Kidney (tissue), 14 donors: ENCODE data around the gene PRUNE2. TPM values are rescaled to one million over a fixed set of nuclear protein-coding genes. Genes with fewer than 3 reads are reported as not detected.

Source experiments
- DNase-seq, 5 donors: peaks; one replicate each; pipeline ENCODE4 v3.0.0-alpha.2; 2013 to 2020
- FAIRE-seq: peaks from 2 replicates; lab custom pipeline; 2012; peaks lifted over from hg19 to GRCh38; lab: Jason Lieb, UNC
- H3K27ac ChIP-seq, 2 donors: one replicate each; pipeline ENCODE4 v1.7.0; 2013; ENCODE audit warnings: low read depth in 2 of 2, low read length in 2 of 2, inconsistent platforms in 1 of 2
- H3K27me3 ChIP-seq: one replicate; pipeline ENCODE4 v1.7.1; 2013; ENCODE audit warnings: low read length, inconsistent platforms; ENCODE audit not compliant: control insufficient read depth, insufficient read depth
- H3K36me3 ChIP-seq, 3 donors: one replicate each; pipeline versions ENCODE4 v1.7.0 to v1.7.1; 2013; ENCODE audit warnings: low read length in 3 of 3, control low read depth in 1 of 3, inconsistent platforms in 1 of 3; ENCODE audit not compliant: insufficient read depth in 3 of 3, control insufficient read depth in 2 of 3
- H3K4me1 ChIP-seq, 3 donors: one replicate each; pipeline versions ENCODE4 v1.7.0 to v1.7.1; 2013; ENCODE audit warnings: low read length in 3 of 3, inconsistent platforms in 1 of 3, low read depth in 1 of 3; ENCODE audit not compliant: control insufficient read depth in 2 of 3, insufficient read depth in 2 of 3
- H3K4me3 ChIP-seq, 3 donors: one replicate each; pipeline versions ENCODE4 v1.7.0 to v1.8.1; 2013; ENCODE audit warnings: low read length in 3 of 3, control low read depth in 1 of 3, inconsistent platforms in 1 of 3
- H3K9ac ChIP-seq, 3 donors: one replicate each; pipeline versions ENCODE4 v1.7.0 to v1.7.1; 2013; ENCODE audit warnings: low read length in 3 of 3, control low read depth in 1 of 3, inconsistent platforms in 1 of 3
- H3K9me3 ChIP-seq, 3 donors: one replicate each; pipeline versions ENCODE4 v1.7.0 to v1.7.1; 2013; ENCODE audit warnings: low read length in 3 of 3, control low read depth in 1 of 3, inconsistent platforms in 1 of 3; ENCODE audit not compliant: control insufficient read depth in 2 of 3, insufficient read depth in 1 of 3
- CTCF ChIP-seq: IDR thresholded peaks from 3 replicates; pipeline ENCODE4 v1.5.1; 2012; ENCODE audit warnings: mild to moderate bottlenecking, moderate library complexity, borderline replicate concordance; ENCODE audit not compliant: insufficient read depth; ENCODE audit errors: extremely low read depth
- intact Hi-C: fragments of 100-400 bp; cut with DNase I; formaldehyde crosslinking; loops from one replicate; pipeline ENCODE4 v1.11.1; 2022
- polyA plus RNA-seq: library from polyadenylated mRNA; stranded (reverse); fragments of 350-450 nt; fragmentation: Illumina TruSeq; extraction: RNeasy Lipid Tissue Mini Kit (QIAGEN cat#74804); gene quantifications from one replicate; pipeline ENCODE4 v1.2.3, GENCODE V29; 2014; ENCODE audit warnings: low read depth, low replicate concordance; ENCODE audit not compliant: insufficient read depth
- total RNA-seq: library from RNA; stranded (reverse); fragmentation: NEBNext Ultra II Directional; extraction: Animal tissue kit (Norgen Biotek cat#: 25700); gene quantifications from one replicate; pipeline ENCODE4 v1.2.1, GENCODE V29; 2021
- donor health status: control.
- donor health status: control.
- donor health status: control.
- donor health status: control.
- donor health status: control.
- donor health status: DM: yes; HTN: yes; CAD: no.
- donor health status: Normal renal cell carcinoma (clear cell type).

PRUNE2 gene
- total and polyA plus RNA-seq, 2 donors from 2014 or later, result 12.6 to 65.1 TPM

- Histone ChIP-seq H3K4me3 (no peak overlapping the region), H3K9ac (no peak overlapping the region), H3K27me3 (peaks cover 31% of the 10 kb centered on the region), H3K4me1 (peaks cover 0 to 13% (median 6%) of the 10 kb centered on the region in 3 donors), H3K9me3 (no peaks in the 10 kb centered on the region), H3K36me3 (no peaks in the 10 kb centered on the region), H3K27ac (no peak overlapping the region)
- intact Hi-C loops, result no loop called here
- TF ChIP-seq CTCF, result no peak
- FAIRE-seq, result no peak
- DNase-seq, result no peak
Observed at GRCh38 chr9:76900884-76901440, 5.0 kb downstream of the PRUNE2 start.

- no peak for FAIRE-seq
- H3K9ac ChIP-seq, result no peak overlapping the region
- H3K36me3 ChIP-seq, result no peaks in the 10 kb centered on the region
Observed at GRCh38 chr9:76898786-76899185, 7.1 kb downstream of the PRUNE2 start.

GRCh38 chr9:76897804-76898525, 7.9 kb downstream of the PRUNE2 start:
- no peak for DNase-seq
- Histone ChIP-seq H3K4me1 (peaks cover 0 to 20% (median 2%) of the 10 kb centered on the region in 3 donors), H3K9ac (no peak overlapping the region), H3K9me3 (no peaks in the 10 kb centered on the region), H3K4me3 (no peak overlapping the region), H3K36me3 (no peaks in the 10 kb centered on the region), H3K27me3 (peaks cover 18% of the 10 kb centered on the region), H3K27ac (peak overlapping the region in 1 of 2 donors; percentile 36)
- TF ChIP-seq CTCF, result no peak
- FAIRE-seq, result no peak
- intact Hi-C loops, result no loop called here

More at GRCh38 chr9:76898786-76899185, 7.1 kb downstream of the PRUNE2 start:
- no peak for DNase-seq
- intact Hi-C loops, result no loop called here
- Histone ChIP-seq H3K9me3 (no peaks in the 10 kb centered on the region), H3K27ac (no peak overlapping the region), H3K27me3 (peaks cover 18% of the 10 kb centered on the region), H3K4me3 (no peak overlapping the region), H3K4me1 (peaks cover 0 to 15% (median 2%) of the 10 kb centered on the region in 3 donors)
- TF ChIP-seq CTCF, result no peak
